Measurements from ENCODE around the gene PIF1. TPM values are rescaled to one million over a fixed set of nuclear protein-coding genes. Genes with fewer than 3 reads are reported as not detected.

PIF1 gene
- total and polyA plus RNA-seq, 7 experiments from 2014 or later: 0.34 to 30.2 (median 1.0) TPM; not detected in 4

DNA sequence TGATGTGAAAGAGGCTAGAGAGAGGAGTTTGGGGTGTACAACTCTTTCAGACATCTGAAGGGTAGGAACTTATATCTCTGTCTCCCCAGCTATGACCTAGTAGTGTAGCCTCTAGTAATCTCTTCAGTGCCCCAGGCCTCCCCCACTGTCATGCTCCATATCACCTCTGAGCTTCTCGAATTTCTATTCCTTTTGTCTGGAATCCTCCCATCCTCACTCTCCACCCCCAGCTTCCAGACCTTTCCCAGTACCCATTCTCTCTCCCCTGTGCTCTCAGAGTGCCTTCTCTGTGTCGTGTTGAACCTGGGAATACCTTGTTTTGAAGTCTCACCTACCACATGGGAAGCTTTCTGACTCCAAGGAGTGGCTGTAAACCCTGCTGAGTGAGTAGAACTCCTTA, 46.4 kb downstream of the PIF1 start:
- H3K27me3 ChIP-seq (ENCODE audit: control insufficient read depth in 2 of 2, insufficient read depth in 2 of 2, low read length in 2 of 2): peaks cover 0 to 4% of the 10 kb centered on the region in 2 donors
- H3K4me3 ChIP-seq (ENCODE audit: low read length): no peak overlapping the region
- peaks cover 0 to 14% (median 3%) of the 10 kb centered on the region in 7 donors for H3K4me1 Mint-ChIP-seq
- CTCF ChIA-PET: interaction anchor here (0.6 kb wide), 2 partner anchors 26 to 92 kb away, joined by 3 read pairs; no protein-coding TSS in a partner anchor
- no peak for DNase-seq
- no peak for ATAC-seq
- peaks cover 16 to 62% (median 32%) of the 10 kb centered on the region in 5 donors for H3K27me3 Mint-ChIP-seq
- H3K4me3 Mint-ChIP-seq: no peak overlapping the region
- H3K9me3 ChIP-seq (ENCODE audit: control insufficient read depth in 2 of 3, low read length in 3 of 3): no peaks in the 10 kb centered on the region
- H3K4me1 ChIP-seq (ENCODE audit: control insufficient read depth in 2 of 2, insufficient read depth in 2 of 2, low read length in 2 of 2): peaks cover 0 to 11% of the 10 kb centered on the region in 2 donors
- intact Hi-C loops (cut with micrococcal nuclease): loop anchor here in 1 of 2 donors (5.0 kb wide), 1 partner anchor 33 kb away; no protein-coding TSS in a partner anchor
- no peaks in the 10 kb centered on the region for H3K36me3 ChIP-seq (ENCODE audit: control insufficient read depth in 2 of 3, insufficient read depth in 3 of 3, low read length in 3 of 3)
- no peak overlapping the region for H3K27ac ChIP-seq (ENCODE audit: low read depth, low read length)
- peak overlapping the region in 1 of 9 donors; percentile 47 for H3K27ac Mint-ChIP-seq
- POLR2A ChIA-PET: no interaction called here
- H3K9me3 Mint-ChIP-seq: peaks cover 0 to 2% (median 0%) of the 10 kb centered on the region in 11 donors
- no peaks in the 10 kb centered on the region for H3K36me3 Mint-ChIP-seq

DNA sequence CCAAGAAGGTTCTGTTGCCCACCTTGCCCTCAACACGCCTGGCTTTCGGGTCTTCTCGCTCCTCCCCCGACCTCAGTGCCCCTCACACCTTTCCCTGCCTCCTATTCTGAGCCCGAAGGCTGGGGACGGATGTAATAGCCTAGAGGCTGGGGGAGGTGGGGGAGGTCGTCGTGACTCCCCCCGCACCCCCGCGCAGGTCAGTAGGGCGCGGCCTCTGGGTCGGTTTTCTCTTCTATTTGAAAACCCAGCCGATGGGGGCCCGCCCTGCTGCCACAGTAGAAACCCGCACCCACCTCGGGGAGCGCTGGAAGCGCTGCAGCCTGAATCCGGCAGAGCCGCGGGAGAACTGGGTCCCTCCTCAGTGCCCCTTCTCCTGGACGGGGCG, 49.1 kb downstream of the PIF1 start:
- Mint-ChIP-seq H3K4me1 (peaks cover 0 to 6% (median 2%) of the 10 kb centered on the region in 7 donors), H3K36me3 (no peaks in the 10 kb centered on the region), H3K9me3 (peaks cover 0 to 2% (median 0%) of the 10 kb centered on the region in 11 donors), H3K27me3 (peaks cover 35 to 74% (median 50%) of the 10 kb centered on the region in 5 donors), H3K27ac (no peak overlapping the region), H3K4me3 (peak overlapping the region; percentile 52 to 85 (median 70))
- CTCF ChIA-PET: no interaction called here
- Histone ChIP-seq H3K27ac (ENCODE audit: low read depth, low read length) (no peak overlapping the region), H3K4me1 (ENCODE audit: control insufficient read depth in 2 of 2, insufficient read depth in 2 of 2, low read length in 2 of 2) (peaks cover 0 to 3% of the 10 kb centered on the region in 2 donors), H3K36me3 (ENCODE audit: control insufficient read depth in 2 of 3, insufficient read depth in 3 of 3, low read length in 3 of 3) (no peaks in the 10 kb centered on the region), H3K4me3 (ENCODE audit: low read length) (no peak overlapping the region), H3K27me3 (ENCODE audit: control insufficient read depth in 2 of 2, insufficient read depth in 2 of 2, low read length in 2 of 2) (peaks cover 0 to 12% of the 10 kb centered on the region in 2 donors), H3K9me3 (ENCODE audit: control insufficient read depth in 2 of 3, low read length in 3 of 3) (no peaks in the 10 kb centered on the region)
- intact Hi-C loops (cut with micrococcal nuclease): loop anchor here in 1 of 2 donors (5.0 kb wide), 1 partner anchor 36 kb away; no protein-coding TSS in a partner anchor
- POLR2A ChIA-PET: no interaction called here
- no peak for ATAC-seq
- no peak for DNase-seq

DNA sequence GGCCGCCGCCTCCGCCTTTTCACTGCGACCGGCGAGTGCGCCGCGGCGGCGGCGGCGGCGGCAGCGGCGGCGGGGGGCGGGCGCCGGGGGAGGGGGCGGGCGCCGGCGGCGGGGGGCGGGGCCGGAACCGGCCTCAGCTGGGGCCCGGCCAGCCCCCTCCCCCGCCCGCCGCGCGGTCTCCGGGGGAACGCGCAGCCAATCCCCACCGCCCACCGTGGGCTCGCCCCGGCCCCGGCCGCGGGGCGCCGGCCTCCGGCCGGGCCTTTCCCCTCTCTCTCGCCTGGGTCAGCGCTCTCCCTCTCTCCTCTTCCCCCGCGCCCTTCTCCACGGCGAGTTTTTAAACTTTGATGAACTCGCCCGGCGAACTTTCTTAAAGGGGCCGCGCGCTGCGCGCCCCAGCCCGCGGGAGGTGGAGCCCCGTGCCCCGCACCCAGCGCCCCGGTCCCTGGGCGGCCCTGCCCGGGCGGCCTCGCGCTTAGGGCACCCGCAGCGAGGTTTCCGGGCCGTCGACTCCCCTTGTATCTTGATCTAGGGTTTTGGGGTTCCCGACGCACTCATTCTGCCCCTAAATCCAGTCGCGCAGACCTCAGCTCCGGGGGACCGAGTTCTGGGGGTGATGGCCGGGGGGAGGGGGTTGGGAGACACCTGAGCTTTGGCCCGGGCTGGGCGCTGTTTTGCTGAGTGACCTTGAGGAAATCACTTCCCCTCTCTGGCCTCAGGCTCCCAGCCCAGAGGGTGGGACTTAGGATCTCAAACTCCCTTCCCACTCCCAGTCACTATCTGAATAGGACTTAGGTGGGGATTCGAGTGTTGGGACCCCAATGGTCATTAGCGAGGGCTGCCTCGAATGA, 49.7 kb downstream of the PIF1 start, which contains the start of gene RBPMS2:
Gene RBPMS2, minus strand, starts transcription at position 39 of the 851 bp plus-strand sequence. CDS start 270 bp downstream, outside the sequence.
- Histone ChIP-seq H3K9me3 (ENCODE audit: control insufficient read depth in 2 of 3, low read length in 3 of 3) (no peaks in the 10 kb centered on the region), H3K36me3 (ENCODE audit: control insufficient read depth in 2 of 3, insufficient read depth in 3 of 3, low read length in 3 of 3) (no peaks in the 10 kb centered on the region), H3K27me3 (ENCODE audit: control insufficient read depth in 2 of 2, insufficient read depth in 2 of 2, low read length in 2 of 2) (peaks cover 0 to 12% of the 10 kb centered on the region in 2 donors), H3K4me3 (ENCODE audit: low read length) (no peak within 1 kb of the TSS), H3K27ac (ENCODE audit: low read depth, low read length) (no peak within 1 kb of the TSS), H3K4me1 (ENCODE audit: control insufficient read depth in 2 of 2, insufficient read depth in 2 of 2, low read length in 2 of 2) (peaks cover 0 to 3% of the 10 kb centered on the region in 2 donors)
- Mint-ChIP-seq H3K27me3 (peaks cover 34 to 77% (median 50%) of the 10 kb centered on the region in 5 donors), H3K4me1 (peaks cover 0 to 6% (median 0%) of the 10 kb centered on the region in 7 donors), H3K27ac (peak within 1 kb of the TSS in 2 of 9 donors; percentile 68 to 70), H3K9me3 (peaks cover 0 to 2% (median 0%) of the 10 kb centered on the region in 11 donors), H3K36me3 (no peaks in the 10 kb centered on the region), H3K4me3 (peak within 1 kb of the TSS; percentile 45 to 85 (median 74))
- DNase-seq (peak in 2 of 9 donors; percentile 8 to 26), ATAC-seq (peak; percentile 34)
- ChIA-PET POLR2A (no interaction called here), CTCF (no interaction called here)
- intact Hi-C loops (cut with micrococcal nuclease): loop anchor here in 1 of 2 donors (5.0 kb wide), 1 partner anchor 37 kb away; no protein-coding TSS in a partner anchor

DNA sequence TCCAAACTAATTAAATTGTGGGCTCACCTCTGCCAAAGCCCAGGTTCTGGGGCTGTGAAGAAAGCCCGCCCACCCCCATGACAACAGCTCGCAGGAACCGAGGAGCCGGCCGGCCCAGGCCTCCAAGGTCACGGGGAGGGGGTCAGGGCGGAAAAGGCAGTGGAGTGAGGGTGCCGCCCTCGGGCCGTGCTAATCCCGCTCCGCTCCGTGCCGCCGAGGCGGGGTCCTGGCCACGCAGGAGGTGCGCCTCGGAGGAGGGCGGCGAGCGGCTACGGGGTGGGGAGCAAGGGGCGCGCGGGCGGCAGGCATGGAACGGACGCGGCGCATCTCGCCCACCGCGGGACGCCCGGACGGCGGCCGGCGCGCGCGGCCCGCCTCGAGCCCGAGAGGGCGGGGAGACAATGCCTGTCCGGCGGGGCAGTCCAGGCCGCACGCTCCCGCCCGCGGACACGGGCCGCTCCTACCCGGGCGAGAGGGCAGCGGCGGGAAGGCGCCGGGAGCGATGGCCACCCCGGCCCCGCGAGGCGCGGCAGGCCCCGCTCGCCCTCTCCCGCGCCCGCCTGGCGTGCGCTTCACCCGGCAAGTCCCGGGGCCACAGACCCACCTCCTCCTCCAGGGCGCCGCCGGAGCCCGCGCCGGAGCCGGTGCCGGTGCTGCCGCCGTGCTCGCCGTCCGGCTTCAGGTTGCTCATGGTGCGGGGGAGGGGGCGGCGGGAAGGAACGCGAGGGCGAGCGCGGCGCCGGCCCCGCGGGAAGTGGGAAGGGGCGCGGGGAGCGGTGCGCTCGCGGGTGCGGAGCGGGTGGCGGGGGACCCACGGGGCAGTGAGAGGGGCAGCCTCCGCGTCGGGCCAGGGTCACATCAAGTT, 50.6 kb downstream of the PIF1 start:
- no peak overlapping the region for H3K27ac ChIP-seq (ENCODE audit: low read depth, low read length)
- peaks cover 0 to 2% (median 0%) of the 10 kb centered on the region in 11 donors for H3K9me3 Mint-ChIP-seq
- H3K36me3 Mint-ChIP-seq: no peaks in the 10 kb centered on the region
- intact Hi-C loops (cut with micrococcal nuclease): loop anchor here in 1 of 2 donors (5.0 kb wide), 1 partner anchor 37 kb away; no protein-coding TSS in a partner anchor
- peak overlapping the region in 1 of 9 donors; percentile 68 for H3K27ac Mint-ChIP-seq
- H3K4me1 Mint-ChIP-seq: peaks cover 0 to 6% (median 0%) of the 10 kb centered on the region in 7 donors
- ChIA-PET CTCF (no interaction called here), POLR2A (no interaction called here)
- H3K4me3 Mint-ChIP-seq: peak overlapping the region in 9 of 10 donors; percentile 34 to 83 (median 67)
- H3K4me3 ChIP-seq (ENCODE audit: low read length): no peak overlapping the region
- ATAC-seq (peak; percentile 26), DNase-seq (peak in 1 of 9 donors; percentile 27)
- peaks cover 0 to 3% of the 10 kb centered on the region in 2 donors for H3K4me1 ChIP-seq (ENCODE audit: control insufficient read depth in 2 of 2, insufficient read depth in 2 of 2, low read length in 2 of 2)
- peaks cover 34 to 75% (median 50%) of the 10 kb centered on the region in 5 donors for H3K27me3 Mint-ChIP-seq
- H3K36me3 ChIP-seq (ENCODE audit: control insufficient read depth in 2 of 3, insufficient read depth in 3 of 3, low read length in 3 of 3): no peaks in the 10 kb centered on the region
- H3K9me3 ChIP-seq (ENCODE audit: control insufficient read depth in 2 of 3, low read length in 3 of 3): no peaks in the 10 kb centered on the region
- peaks cover 0 to 12% of the 10 kb centered on the region in 2 donors for H3K27me3 ChIP-seq (ENCODE audit: control insufficient read depth in 2 of 2, insufficient read depth in 2 of 2, low read length in 2 of 2)

DNA sequence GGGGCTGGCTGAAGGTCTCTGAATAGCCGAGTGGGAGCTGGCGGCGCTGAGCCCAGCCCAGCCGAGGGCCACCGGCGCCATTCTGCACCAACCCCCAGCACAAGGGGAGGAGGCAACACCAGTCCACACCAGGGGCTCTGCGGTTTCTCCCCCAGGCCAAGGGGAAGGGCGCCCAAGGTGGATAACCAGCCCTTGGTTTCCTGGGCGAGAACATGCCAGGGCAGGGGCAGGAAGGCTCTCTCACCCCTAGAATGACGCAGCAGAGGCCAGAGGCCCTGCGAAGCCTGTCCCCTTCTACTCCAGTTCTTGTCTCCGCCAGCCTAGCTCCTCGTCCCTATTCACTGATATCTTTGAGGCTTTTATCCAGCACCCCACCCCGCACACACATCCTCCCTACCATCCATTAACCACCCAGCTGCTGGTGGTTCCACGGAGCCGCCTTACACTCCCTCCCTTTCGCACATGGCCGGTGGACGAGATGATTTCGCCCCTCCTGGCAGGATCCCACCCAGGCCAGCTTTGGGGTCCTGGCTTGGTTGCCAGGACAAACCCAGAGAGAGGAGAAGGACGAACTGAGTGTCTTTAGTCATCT, 51.3 kb downstream of the PIF1 start:
- CTCF ChIA-PET: interaction anchor here (0.5 kb wide), 1 partner anchor 8 kb away, joined by 3 read pairs; no protein-coding TSS in a partner anchor

More for the DNA sequence above, 51.3 kb downstream of the PIF1 start:
- Mint-ChIP-seq H3K4me3 (peak overlapping the region; percentile 29 to 83 (median 67)), H3K27me3 (peaks cover 31 to 69% (median 45%) of the 10 kb centered on the region in 5 donors), H3K27ac (peak overlapping the region in 2 of 9 donors; percentile 68 to 70), H3K9me3 (peaks cover 0 to 2% (median 0%) of the 10 kb centered on the region in 11 donors), H3K4me1 (peaks cover 0 to 6% (median 0%) of the 10 kb centered on the region in 7 donors), H3K36me3 (no peaks in the 10 kb centered on the region)
- Histone ChIP-seq H3K27me3 (ENCODE audit: control insufficient read depth in 2 of 2, insufficient read depth in 2 of 2, low read length in 2 of 2) (peaks cover 0 to 12% of the 10 kb centered on the region in 2 donors), H3K27ac (ENCODE audit: low read depth, low read length) (no peak overlapping the region), H3K36me3 (ENCODE audit: control insufficient read depth in 2 of 3, insufficient read depth in 3 of 3, low read length in 3 of 3) (no peaks in the 10 kb centered on the region), H3K4me1 (ENCODE audit: control insufficient read depth in 2 of 2, insufficient read depth in 2 of 2, low read length in 2 of 2) (peaks cover 0 to 3% of the 10 kb centered on the region in 2 donors), H3K9me3 (ENCODE audit: control insufficient read depth in 2 of 3, low read length in 3 of 3) (no peaks in the 10 kb centered on the region), H3K4me3 (ENCODE audit: low read length) (no peak overlapping the region)
- DNase-seq: no peak
- intact Hi-C loops (cut with micrococcal nuclease): no loop called here
- POLR2A ChIA-PET: interaction anchor here (0.6 kb wide), 1 partner anchor 63 kb away, joined by 3 read pairs; no protein-coding TSS in a partner anchor
- no peak for ATAC-seq

Measured in naive thymus-derived CD4-positive, alpha-beta T cell (primary cell).